Measurements from ENCODE around the gene MED31.
"Not testable (repeated sequence)": the region's sequence is repeated elsewhere in the genome, so short reads cannot be mapped to it uniquely, and the experiment has no call there.

The MED31 gene
- 2.9 to 17.8 (median 8.9) reads per million in 18 experiments for total RNA-seq

DNA sequence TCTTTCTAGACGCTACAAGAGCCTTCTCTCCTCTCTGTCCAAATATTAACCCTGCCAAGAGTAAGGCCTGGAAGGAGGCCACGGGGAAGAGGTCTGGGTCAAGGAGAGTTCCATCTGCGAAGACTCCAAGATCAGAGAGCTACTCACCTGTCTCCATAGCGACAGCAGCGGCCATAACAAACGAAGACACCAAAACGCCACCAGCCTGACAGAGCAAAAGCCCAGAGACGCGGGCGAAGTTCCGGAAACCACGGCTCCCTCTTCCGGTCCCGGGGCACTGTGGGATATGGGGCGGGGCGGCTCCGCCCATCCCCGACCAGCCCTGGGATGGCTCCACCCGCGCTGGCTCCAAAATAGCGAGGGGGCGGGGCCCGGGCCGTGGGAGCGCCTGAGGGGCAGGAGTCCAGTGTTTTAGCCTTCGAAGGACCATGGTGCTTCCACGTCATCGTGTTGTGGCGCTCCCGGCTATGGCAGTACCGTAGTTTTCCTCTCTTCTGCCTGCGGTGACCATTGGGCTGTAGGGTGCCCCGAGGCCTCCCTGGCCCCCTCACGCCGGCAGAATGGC is at the start of gene MED31, which contains the start of gene C17orf100:
TSS of gene MED31 (minus strand) at position 252 of the 565 bp plus-strand sequence. CDS start at position 175, 77 bp downstream.
TSS of gene C17orf100 (plus strand) at position 409 of the 565 bp plus-strand sequence. CDS start at position 561, 152 bp downstream.
- DNase-seq = peak; percentile 97 to 98

- no peak for DNase-seq
These were observed 49.5 kb upstream of the MED31 start for GRCh38 chr17:6700948-6701307.

DNA sequence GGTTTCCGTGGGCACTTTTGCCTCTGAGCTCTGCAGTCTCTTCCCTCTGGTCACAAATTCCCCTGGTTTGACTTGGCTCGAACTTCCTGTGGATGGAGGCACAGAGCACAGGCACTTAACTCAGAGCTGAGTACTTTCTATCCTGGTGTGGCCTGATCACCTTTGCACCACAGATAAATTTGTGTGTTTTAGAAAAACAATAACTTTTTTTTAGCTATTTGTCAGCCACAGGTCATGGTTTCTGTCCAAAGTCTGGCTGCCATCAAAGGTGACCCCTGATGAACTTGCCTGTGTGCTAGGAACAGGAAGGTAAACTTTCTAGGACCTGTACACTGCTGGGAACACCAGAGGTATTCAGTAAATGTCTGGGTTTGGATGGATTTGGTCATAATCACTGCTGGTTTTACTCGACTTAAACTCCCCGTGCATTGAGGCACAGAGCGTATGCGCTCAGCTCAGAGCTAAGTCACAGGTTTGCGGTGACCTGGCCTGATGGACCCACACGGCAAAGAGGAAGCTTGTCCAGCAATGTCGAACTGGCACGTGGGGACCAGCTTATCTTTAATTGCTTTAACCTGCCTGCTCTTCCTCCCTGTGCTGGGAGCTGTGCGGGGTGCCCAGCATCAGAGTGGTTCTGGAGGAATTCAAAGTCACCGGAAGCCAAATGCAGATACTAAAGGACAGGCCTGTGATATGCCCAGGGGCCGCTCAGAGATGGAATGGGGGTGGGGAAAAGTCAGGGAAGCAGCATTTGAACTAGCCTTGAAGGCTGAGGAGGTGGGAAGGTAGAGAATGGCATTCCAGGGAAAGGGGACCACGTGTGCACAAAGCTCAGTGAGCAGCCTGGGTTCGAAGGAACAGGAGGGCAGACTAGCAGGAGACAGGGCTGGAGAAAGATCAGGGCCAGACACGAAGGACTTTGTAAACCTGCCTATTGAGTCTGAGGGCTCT is 48.9 kb upstream of the MED31 start:
- no peak for DNase-seq

DNA sequence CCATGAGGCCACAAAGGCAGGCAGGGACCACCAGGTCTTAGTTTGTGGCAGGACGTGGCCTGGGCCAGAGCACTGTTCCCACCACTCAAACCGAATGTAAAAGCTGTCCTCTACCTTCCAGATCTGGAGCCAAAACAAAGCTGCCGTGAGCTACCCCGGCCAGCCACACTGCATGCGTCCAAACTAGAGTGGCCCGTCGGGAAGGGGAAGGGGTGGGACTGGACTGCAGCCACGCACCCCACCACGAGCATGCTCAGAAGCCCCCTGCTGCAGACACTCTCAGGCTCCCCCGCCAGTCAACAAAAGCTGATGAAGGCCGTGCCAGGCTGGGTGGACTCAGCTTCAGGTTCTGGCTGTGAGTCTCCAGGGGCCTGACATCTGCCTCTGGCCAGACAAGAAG is 46.6 kb upstream of the MED31 start:
- no peak for DNase-seq

GRCh38 chr17:6696906-6697305 is 45.5 kb upstream of the MED31 start:
- DNase-seq = no peak

DNA sequence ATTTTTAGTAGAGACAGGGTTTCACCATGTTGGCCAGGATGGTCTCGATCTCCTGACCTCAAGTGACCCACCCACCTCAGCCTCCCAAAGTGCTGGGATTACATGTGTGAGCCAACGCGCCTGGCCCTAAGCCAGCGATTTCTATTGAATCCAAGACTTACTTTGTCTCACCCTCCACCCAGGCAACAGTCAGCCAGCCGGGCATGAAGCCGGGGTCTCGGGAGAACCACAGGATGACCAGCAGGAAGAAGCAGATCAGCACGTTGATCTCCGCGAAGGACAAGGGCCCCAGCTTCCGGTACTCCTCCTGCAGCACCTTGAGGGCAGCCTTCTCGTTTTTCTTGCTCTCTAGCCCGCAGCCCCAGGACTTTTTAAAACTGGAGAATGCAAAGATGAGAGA is 44.2 kb upstream of the MED31 start:
- no peak for DNase-seq

DNA sequence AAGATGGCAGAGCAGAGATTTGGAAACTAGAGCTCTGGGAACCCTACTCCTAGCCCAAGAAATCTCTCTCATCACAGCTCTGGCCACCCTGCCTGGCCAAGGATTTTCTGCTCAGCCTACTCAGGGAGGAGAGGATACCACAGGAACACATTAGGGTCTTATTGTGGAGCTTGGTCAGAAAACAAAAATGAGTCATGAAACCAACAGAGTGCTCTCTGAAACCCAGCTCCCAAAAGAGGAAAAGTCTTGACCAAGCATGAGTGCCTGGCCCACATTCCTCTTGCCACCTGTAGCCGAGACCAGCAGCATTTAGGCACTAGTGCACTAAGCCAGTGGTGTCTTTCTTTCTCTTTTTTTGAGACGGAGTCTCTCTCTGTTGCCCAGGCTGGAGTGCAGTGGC is 43.6 kb upstream of the MED31 start:
- DNase-seq = no peak

GRCh38 chr17:6691958-6692357 is 40.6 kb upstream of the MED31 start:
- DNase-seq = not testable (repeated sequence)

DNA sequence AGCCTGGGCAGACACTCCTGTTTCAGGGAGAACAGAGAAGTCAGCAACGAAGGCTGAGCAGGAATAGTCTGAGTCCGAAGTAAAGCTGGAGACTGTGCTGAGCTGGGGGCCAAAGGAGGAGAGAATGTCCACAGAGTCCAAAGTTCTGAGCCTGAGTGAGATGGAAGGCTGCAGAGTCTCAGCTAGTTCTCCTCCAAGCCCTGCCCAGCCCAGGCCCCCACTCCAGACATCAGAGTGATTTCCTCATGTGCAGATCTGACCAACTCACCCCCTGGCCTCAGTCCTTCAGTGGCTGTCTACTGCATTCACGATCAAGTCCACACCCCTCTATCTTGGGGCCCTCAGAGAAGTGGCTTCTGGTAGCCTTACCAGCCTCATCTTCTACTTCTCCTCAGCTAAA is 40.1 kb upstream of the MED31 start:
- no peak for DNase-seq

- DNase-seq = no peak
These were observed 39.2 kb upstream of the MED31 start for GRCh38 chr17:6690641-6691040.

GRCh38 chr17:6688944-6689343 is 37.5 kb upstream of the MED31 start:
- no peak for DNase-seq

DNA sequence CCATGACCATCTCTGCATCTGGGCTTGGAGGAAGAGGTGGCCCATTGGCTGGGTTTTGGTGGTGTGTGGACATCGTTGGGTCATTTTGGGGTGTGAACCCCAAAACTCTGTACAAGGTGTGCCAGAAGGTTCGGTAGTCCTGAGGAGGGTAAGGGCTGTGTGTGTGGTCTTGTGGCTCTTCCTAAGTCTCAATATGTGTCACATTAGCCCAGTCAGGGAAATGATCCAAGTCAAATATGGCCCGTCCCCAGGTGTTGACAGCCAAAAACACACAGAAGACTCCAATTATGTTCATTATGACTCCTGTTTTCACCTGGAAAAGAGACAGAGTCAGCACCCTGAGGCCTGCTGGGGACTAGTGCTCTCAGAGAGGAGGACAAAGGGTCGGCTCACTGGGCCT is 34.6 kb upstream of the MED31 start:
- DNase-seq = no peak

GRCh38 chr17:6684881-6685767 is 33.7 kb upstream of the MED31 start:
- no peak for DNase-seq

DNA sequence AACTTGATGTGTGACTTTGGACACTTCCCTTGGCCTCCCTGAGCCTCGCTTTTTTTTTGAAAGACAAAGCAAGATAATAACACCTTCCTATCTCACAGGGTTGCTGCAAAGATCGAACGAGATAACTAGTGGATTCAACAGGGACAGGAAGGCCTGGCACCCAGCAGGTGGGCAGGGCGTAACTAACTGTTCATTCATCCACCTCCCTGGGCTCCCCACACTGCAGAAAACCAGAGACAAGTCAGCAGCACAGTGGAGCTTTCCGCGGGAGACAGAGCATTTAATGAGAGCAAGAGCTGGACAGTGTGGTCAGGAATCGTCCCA is 33.0 kb upstream of the MED31 start:
- DNase-seq = no peak

DNA sequence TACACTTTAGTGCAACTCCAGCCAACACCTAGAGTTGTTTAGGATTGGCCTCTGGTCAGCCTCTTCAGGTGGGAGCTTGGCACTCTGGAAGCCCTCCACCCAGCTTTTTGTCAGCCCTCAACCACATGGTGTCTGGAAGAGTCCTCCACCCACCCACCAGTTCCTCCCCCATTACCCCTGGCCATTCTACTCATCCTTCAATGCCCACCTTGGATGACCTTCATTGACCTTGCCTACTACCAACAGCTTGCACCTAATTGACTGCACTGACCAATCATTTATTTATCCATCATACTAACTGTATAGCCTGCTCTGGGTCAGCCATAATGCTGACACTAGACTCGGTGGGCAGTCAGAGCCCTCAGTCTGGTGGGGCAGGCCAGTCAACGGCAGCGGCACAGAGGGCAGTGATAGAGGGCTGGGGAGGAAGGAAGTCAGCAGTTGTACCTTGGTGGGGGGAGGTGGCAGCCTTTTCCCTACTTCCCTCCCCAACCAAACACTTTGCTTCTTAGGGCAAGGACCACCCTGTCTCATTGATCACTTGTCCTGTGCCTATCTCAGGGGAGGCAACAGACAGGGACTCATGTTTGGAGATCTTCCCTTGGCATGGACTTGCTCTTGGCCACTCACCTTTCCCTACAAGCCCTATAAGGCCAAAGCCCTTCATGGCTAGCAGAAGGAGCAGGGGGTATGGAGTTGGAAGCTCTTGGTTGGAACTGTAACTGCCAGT is 32.5 kb upstream of the MED31 start:
- DNase-seq = no peak

GRCh38 chr17:6683081-6683684 is 31.8 kb upstream of the MED31 start:
- DNase-seq = no peak

GRCh38 chr17:6682339-6682738 is 30.9 kb upstream of the MED31 start:
- no peak for DNase-seq

DNA sequence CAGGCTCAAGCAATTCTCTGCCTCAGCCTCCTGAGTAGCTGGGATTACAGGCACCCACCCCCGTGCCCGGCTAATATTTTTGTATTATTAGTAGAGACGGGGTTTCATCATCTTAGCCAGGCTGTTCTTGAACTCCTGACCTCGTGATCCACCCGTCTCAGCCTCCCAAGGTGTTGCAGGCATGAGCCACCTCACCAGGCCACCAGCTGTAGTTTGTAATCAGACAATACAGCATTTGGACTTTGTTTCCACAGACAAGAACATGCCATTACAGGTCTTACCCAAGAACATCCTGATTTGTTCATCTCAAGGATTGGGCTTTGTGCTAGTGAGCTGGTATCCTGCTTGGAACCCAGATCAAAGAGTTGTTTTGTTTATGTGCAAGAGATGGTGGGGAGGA is 30.3 kb upstream of the MED31 start:
- DNase-seq = no peak

GRCh38 chr17:6681176-6681575 is 29.8 kb upstream of the MED31 start:
- DNase-seq = no peak

GRCh38 chr17:6679241-6679640 is 27.8 kb upstream of the MED31 start:
- DNase-seq = no peak

DNA sequence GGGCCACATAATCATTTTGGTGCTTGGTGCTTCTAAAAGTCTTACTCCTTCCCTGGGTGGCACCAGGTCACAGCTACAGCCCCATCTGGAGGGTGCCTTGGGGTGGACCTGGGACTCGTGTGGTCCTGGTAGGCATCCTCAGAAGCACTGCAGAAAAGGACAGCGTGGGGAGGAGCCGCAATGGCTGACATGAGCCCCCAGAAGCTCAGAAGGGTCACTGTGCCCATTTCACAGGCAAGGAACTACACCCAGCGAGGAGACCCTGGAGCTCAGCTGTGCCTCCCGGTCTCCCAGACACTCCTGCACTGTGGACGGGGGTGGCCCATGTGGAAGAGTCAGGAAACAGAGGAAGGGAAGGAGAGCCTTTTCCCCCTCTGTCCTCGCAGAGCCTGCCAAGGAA is 26.5 kb upstream of the MED31 start:
- DNase-seq = no peak

All from inflammatory macrophage (primary cell).